IPS-20b (cell line): ENCODE measurements around the gene KCNMA1.

Source experiments
- H3K27ac ChIP-seq: one replicate; pipeline ENCODE4 v1.5.1; 2013; ENCODE audit warnings: low read length
- H3K27me3 ChIP-seq: 2 replicates; pipeline ENCODE4 v1.6.1; 2013; ENCODE audit warnings: mild to moderate bottlenecking, low read length, inconsistent platforms; ENCODE audit not compliant: insufficient read depth
- H3K36me3 ChIP-seq: 2 replicates; pipeline ENCODE4 v1.6.1; 2013; ENCODE audit warnings: low read depth, mild to moderate bottlenecking, inconsistent platforms, low read length, moderate library complexity; ENCODE audit not compliant: insufficient read depth
- H3K4me1 ChIP-seq: 2 replicates; pipeline ENCODE4 v1.6.1; 2013; ENCODE audit warnings: mild to moderate bottlenecking, control low read depth, inconsistent platforms, low read length, moderate library complexity; ENCODE audit not compliant: insufficient read depth
- H3K4me3 ChIP-seq: 2 replicates; pipeline ENCODE4 v1.5.1; 2013; ENCODE audit warnings: mild to moderate bottlenecking, low read length, inconsistent platforms
- H3K9ac ChIP-seq: 2 replicates; pipeline ENCODE4 v1.6.1; 2013; ENCODE audit warnings: low read depth, mild to moderate bottlenecking, inconsistent platforms, low read length, moderate library complexity
- H3K9me3 ChIP-seq: 2 replicates; pipeline ENCODE4 v1.6.1; 2013; ENCODE audit warnings: mild to moderate bottlenecking, low read depth, low read length, inconsistent platforms; ENCODE audit not compliant: insufficient read depth

The KCNMA1 gene

DNA sequence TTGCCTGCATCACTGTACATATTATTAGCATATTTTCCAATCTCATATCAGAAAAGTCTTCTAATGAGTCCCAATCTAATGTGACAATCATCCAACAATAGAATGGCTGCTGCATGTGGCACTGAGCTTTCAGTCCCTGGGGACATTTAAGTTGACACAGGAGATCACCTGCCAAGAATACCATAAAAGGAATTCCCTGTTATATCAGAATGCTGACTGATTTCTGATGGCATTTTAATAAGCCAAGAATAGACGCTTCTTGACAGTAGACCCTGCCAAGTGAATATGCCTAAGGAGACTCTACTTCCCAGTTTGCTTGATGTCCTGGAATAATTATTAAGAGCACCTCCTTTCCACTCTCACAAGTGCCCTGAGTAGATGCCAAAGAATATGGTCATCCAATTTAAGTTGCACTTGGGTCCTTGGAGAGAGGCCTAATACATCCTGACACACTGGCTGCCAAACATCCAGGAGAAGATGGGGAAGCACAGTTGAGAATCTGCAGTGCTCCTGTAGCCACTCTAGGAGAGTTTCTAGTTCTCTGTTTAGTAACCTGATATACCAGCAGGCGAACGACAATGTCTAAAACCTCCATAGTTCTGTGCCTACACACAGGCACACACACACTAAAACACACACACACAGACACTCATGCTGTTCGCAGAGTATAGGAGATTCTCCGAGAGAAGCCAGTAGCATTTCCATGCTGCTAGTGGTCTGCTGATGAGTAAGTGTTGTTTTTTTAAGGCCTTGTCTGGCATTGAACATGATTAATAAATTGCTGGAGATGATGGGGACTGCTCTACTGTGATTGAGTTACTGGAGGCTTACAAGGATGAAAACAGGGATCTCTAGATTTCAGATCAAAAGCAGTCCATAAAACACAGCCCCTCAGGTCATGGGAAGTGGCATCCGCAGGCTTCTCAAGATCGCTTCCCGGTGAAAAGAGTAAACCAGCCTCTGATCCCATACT lies 369.6 kb downstream of the KCNMA1 start:
- Histone ChIP-seq H3K9ac (no peak overlapping the region), H3K9me3 (no peaks in the 10 kb centered on the region), H3K36me3 (no peaks in the 10 kb centered on the region), H3K27ac (no peak overlapping the region), H3K4me1 (no peaks in the 10 kb centered on the region), H3K4me3 (no peak overlapping the region), H3K27me3 (no peaks in the 10 kb centered on the region)

DNA sequence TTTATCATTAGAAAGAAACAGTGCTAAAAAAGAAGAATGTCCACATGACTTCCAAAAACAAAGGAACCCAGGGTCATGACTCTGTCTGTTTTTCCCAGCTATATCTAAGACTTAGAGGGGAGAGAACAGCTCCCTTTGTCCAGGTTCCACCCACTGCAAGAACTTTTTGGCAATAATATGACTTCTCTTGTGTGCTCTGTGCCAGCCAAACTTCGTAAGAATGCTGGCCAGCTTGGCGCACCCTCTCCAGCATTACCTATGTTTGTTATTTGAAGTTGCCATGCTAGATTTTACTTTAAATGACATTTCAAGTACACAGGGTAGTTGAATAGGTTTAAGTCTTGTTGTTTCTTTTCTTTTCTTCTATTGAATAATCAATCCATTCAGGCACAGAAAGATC lies 371.4 kb downstream of the KCNMA1 start:
- no peaks in the 10 kb centered on the region for H3K27me3 ChIP-seq
- H3K27ac ChIP-seq: no peak overlapping the region
- H3K4me1 ChIP-seq: no peaks in the 10 kb centered on the region

DNA sequence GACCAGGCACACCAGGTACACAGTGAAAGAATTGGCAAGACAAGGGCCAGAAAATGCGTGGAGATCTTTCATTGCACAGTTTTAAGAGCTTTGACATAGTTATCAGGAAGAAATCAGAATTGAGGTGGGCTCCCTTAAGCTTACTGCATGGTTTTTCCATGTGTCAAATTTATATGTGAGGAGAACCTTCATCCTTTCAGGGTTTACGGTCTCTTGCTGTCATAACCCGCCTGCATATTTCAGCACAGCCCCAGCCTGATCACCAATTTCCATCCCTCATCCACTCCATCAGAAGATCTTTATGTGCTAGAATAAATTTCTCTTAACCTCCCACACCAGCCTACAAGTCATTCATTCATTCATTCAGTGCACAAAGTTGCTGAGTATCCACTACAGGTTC lies 373.1 kb downstream of the KCNMA1 start:
- Histone ChIP-seq H3K27me3 (no peaks in the 10 kb centered on the region), H3K27ac (no peak overlapping the region), H3K9me3 (no peaks in the 10 kb centered on the region), H3K4me1 (no peaks in the 10 kb centered on the region), H3K4me3 (no peak overlapping the region), H3K36me3 (no peaks in the 10 kb centered on the region), H3K9ac (no peak overlapping the region)

More for the DNA sequence above, 371.4 kb downstream of the KCNMA1 start:
- Histone ChIP-seq H3K9me3 (no peaks in the 10 kb centered on the region), H3K36me3 (no peaks in the 10 kb centered on the region), H3K9ac (no peak overlapping the region), H3K4me3 (no peak overlapping the region)

DNA sequence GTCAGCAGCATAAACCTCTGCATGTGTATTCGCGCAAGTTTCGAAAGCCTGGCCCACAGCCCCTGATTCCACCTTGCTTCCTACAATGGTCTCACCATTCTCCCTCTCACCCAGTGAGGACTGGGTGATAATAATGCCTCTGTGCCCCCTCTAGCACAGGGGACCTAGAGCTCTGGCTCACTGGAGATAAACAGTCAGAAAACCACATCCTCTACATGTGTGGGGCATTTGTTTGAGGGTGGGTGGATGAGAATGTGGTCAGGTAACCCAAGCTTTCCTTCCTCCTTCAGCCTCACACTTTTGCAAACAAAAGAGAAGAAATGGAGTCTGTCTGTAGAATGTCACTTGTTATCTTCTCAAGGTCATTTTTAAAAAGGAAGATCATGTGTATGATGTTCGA lies 373.5 kb downstream of the KCNMA1 start:
- H3K27me3 ChIP-seq: no peaks in the 10 kb centered on the region
- no peaks in the 10 kb centered on the region for H3K9me3 ChIP-seq
- H3K4me1 ChIP-seq: no peaks in the 10 kb centered on the region
- H3K27ac ChIP-seq: no peak overlapping the region
- H3K4me3 ChIP-seq: no peak overlapping the region
- no peaks in the 10 kb centered on the region for H3K36me3 ChIP-seq
- H3K9ac ChIP-seq: no peak overlapping the region

DNA sequence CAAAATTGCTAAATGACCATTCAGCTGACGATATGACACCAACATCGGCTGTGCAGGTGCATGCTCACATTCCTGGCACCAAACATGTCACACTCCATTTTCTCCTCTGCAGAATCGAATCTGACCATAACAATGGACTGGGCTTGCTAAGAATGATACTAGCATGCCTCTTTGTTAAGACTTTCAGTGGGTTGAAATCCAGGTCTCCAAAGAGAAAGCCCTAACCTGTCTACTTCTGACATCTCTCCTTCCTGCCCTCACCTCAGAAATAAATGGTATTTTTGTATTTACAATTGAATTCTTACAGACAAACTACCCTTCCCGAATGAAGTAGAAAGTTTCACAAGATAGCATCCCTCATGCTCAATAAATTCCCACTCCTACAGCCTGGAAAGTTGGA lies 373.9 kb downstream of the KCNMA1 start:
- Histone ChIP-seq H3K9ac (no peak overlapping the region), H3K4me3 (no peak overlapping the region), H3K4me1 (no peaks in the 10 kb centered on the region)

DNA sequence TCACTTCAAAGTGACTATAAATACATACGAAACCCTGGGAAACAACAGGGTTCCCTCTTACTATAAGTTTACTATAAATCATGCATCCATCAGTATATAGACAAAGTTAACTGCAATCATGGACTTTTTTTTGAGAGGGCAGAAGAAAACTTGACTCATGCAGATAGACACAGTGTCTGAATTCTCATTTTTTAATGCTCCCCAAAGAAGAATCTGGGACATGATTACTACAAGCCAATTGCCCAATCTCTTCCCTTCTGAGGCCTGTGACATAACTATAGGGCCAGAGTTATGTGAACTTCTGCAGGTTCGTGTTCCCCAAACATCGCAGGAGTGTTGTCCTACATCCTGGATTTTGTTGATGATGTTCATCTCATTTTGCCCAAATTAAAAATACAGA lies 376.5 kb downstream of the KCNMA1 start:
- no peaks in the 10 kb centered on the region for H3K27me3 ChIP-seq
- no peaks in the 10 kb centered on the region for H3K36me3 ChIP-seq
- no peak overlapping the region for H3K9ac ChIP-seq
- no peak overlapping the region for H3K27ac ChIP-seq
- no peaks in the 10 kb centered on the region for H3K9me3 ChIP-seq
- H3K4me1 ChIP-seq: no peaks in the 10 kb centered on the region
- no peak overlapping the region for H3K4me3 ChIP-seq

More for the DNA sequence above, 373.9 kb downstream of the KCNMA1 start:
- no peaks in the 10 kb centered on the region for H3K27me3 ChIP-seq
- H3K36me3 ChIP-seq: no peaks in the 10 kb centered on the region
- no peak overlapping the region for H3K27ac ChIP-seq
- H3K9me3 ChIP-seq: no peaks in the 10 kb centered on the region

DNA sequence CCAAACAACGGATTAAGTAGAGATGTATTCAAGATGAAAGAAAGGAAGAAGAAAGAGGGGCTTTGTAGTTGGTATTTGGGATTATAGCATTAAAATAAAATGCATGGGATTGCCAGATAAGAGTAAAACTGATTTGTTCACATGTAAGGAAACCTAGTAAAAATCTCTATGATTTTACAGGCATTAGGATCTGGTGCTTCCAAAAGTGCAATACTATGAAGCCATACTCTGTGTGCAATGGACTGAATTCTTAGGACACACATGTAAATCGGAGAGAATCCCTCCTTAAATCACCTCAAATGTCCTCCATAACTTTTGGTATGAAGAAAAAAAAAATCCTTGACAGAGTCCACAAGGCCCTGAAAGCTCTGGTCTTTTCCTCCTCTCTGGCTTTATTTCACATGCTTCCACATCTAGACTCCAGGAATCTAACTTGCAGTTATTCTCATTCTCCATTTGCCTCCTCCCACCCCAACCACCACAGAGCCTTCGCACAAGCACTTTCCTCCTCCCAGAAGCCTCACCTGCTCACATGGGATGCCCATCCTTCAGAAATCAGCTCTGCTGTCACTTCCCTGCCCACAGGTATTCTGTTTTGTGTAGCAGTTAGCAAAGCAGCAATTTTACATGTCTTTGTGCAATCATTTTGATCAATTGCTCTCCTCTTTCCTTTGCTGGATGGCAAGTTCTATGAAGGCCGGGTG lies 378.3 kb downstream of the KCNMA1 start:
- Histone ChIP-seq H3K9ac (no peak overlapping the region), H3K27me3 (no peaks in the 10 kb centered on the region), H3K27ac (no peak overlapping the region), H3K4me3 (no peak overlapping the region), H3K4me1 (no peaks in the 10 kb centered on the region), H3K36me3 (no peaks in the 10 kb centered on the region), H3K9me3 (no peaks in the 10 kb centered on the region)

DNA sequence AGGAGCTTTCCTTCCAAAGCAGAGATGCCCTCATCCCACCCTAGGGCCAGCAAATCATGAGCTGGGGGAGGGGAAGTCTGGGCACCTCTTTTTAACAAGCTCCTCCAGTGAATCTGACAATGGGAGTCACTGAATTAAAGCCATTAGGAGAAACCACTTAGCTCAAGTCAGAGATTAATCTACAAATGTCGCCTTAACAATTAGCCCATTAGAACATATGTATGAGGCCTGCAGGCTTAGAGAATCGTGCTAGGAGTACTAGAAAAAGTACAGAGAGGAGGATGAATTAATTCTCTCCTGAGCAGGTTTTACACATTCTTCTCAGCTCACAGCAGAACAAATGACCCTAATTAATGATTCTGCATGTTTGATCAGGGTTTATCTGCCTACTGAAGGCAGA lies 381.3 kb downstream of the KCNMA1 start:
- Histone ChIP-seq H3K27me3 (no peaks in the 10 kb centered on the region), H3K9ac (no peak overlapping the region), H3K9me3 (no peaks in the 10 kb centered on the region), H3K36me3 (no peaks in the 10 kb centered on the region), H3K4me1 (no peaks in the 10 kb centered on the region), H3K27ac (no peak overlapping the region), H3K4me3 (no peak overlapping the region)

DNA sequence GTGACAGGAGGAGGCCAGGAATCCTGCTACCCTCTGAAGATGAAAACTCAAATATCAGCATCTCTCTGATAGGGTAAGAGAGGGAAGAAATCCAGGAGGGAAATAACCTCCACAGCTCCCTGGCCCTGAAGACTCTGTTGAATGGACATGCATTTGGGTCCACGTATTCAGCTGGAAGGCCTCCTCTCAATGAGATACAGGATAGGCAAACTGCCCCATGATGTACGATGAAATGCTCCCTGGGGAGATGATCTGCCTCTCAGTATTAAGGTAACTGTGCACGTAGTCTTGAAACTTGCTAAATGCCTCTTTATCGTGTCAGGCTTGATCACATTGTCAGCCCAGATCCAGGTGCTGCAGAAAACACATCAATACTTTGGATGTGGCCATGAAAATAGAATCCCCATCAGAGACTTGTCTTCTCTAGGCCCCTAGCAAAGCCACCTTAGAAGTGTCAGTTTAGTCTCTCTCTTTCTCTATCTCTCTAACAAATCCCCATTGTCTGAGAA lies 384.0 kb downstream of the KCNMA1 start:
- H3K9me3 ChIP-seq: no peaks in the 10 kb centered on the region
- H3K27me3 ChIP-seq: no peaks in the 10 kb centered on the region
- H3K4me3 ChIP-seq: no peak overlapping the region
- no peak overlapping the region for H3K27ac ChIP-seq
- H3K36me3 ChIP-seq: no peaks in the 10 kb centered on the region
- H3K4me1 ChIP-seq: no peaks in the 10 kb centered on the region
- H3K9ac ChIP-seq: no peak overlapping the region

DNA sequence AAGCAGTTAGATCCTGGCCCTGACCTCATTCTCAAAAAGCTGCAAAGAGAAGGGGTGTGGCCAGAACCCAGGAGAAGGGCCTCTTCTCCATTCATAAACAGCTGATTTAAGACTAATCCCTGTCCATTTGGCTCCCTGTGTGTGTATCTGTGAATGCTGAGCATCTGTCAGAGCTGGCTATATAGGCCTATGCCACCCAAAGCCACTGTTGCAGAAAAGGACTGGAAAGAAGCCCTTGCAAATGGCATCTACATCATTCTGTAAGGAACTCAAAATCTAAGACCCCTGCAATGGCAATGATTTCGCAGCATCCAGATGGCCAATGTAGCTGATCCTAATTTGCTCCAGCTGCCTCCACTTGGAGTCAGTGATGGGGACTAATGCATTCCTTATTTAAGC lies 384.5 kb downstream of the KCNMA1 start:
- Histone ChIP-seq H3K27me3 (no peaks in the 10 kb centered on the region), H3K4me3 (no peak overlapping the region), H3K9me3 (no peaks in the 10 kb centered on the region), H3K36me3 (no peaks in the 10 kb centered on the region), H3K4me1 (no peaks in the 10 kb centered on the region), H3K27ac (no peak overlapping the region), H3K9ac (no peak overlapping the region)

DNA sequence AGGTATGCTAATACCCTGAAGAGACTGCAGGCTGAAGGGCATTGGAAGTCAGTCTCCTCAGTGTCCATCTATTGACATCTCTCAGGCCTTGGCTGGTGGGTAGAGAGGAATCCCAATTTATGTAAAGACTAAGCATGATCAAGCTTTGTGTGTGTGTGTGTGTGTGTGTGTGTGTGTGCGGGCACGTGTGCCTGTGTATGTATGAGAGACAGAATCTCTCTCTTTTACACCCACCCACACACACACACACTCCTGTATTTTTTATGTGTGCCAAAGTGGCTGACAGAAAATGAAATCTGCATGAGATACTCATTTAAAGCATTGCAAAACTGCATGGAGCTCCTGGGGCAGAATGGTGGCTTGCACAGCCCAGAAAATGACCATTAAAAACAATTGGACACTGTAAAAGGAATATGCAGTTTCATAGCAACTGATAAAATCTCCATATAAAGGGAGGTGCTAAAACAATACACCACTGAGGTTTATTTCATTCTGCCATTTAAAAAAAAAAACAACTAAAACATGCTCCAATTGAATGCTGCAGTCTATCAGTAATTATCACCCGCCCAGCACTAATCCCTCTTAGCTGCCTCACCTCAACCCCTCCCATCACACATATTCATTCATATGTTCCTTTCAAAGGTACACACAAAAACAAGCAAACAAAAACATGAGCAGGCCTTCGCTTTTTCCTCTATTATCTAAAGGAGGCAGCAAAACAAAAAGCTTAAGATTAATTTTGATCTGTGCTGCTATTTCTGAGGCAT lies 385.0 kb downstream of the KCNMA1 start:
- H3K27me3 ChIP-seq: no peaks in the 10 kb centered on the region
- H3K9me3 ChIP-seq: no peaks in the 10 kb centered on the region
- no peaks in the 10 kb centered on the region for H3K4me1 ChIP-seq
- H3K9ac ChIP-seq: no peak overlapping the region
- no peak overlapping the region for H3K27ac ChIP-seq
- no peak overlapping the region for H3K4me3 ChIP-seq
- H3K36me3 ChIP-seq: no peaks in the 10 kb centered on the region
